ENCODE measurements around the gene PLCG2. TPM values are rescaled to one million over a fixed set of nuclear protein-coding genes. Genes with fewer than 3 reads are reported as not detected.

The PLCG2 gene
- total RNA-seq, 2 experiments from 2014 or later = 196 to 485 TPM

GRCh38 chr16:81891736-81892364, 112.8 kb downstream of the PLCG2 start:
- Histone ChIP-seq H3K4me2 (ENCODE audit: low read length) (no peak overlapping the region), H4K20me1 (ENCODE audit: insufficient read depth, low read length) (no peaks in the 10 kb centered on the region), H3K79me2 (ENCODE audit: insufficient read depth, low read depth, low read length) (no peaks in the 10 kb centered on the region), H3K36me3 (ENCODE audit: insufficient read depth, low read length) (peaks cover 99% of the 10 kb centered on the region), H3K4me3 (ENCODE audit: low read depth, low read length, poor library complexity, severe bottlenecking) (no peak overlapping the region), H3K9me3 (ENCODE audit: low read length) (no peaks in the 10 kb centered on the region), H3K9me2 (ENCODE audit: insufficient read depth, low read length) (no peaks in the 10 kb centered on the region), H3K27ac (ENCODE audit: low read depth, low read length, poor library complexity, severe bottlenecking) (no peak overlapping the region), H3K4me1 (ENCODE audit: insufficient read depth, low read length, poor library complexity, severe bottlenecking) (no peaks in the 10 kb centered on the region), H2AFZ (ENCODE audit: low read length) (no peak overlapping the region)
- TF ChIP-seq, protein P1, sequence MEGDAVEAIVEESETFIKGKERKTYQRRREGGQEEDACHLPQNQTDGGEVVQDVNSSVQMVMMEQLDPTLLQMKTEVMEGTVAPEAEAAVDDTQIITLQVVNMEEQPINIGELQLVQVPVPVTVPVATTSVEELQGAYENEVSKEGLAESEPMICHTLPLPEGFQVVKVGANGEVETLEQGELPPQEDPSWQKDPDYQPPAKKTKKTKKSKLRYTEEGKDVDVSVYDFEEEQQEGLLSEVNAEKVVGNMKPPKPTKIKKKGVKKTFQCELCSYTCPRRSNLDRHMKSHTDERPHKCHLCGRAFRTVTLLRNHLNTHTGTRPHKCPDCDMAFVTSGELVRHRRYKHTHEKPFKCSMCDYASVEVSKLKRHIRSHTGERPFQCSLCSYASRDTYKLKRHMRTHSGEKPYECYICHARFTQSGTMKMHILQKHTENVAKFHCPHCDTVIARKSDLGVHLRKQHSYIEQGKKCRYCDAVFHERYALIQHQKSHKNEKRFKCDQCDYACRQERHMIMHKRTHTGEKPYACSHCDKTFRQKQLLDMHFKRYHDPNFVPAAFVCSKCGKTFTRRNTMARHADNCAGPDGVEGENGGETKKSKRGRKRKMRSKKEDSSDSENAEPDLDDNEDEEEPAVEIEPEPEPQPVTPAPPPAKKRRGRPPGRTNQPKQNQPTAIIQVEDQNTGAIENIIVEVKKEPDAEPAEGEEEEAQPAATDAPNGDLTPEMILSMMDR (conservative IDR thresholded peaks at IDR 0.05; ENCODE audit: low read length) = no peak
- TF ChIP-seq EZH2phosphoT487 (IDR thresholded peaks at IDR 0.05; ENCODE audit: borderline replicate concordance, low read depth, low read length) = no peak
- DNase-seq (ENCODE audit: low spot score) = no peak
- no TSS peak for BruUV-seq (replicated peaks)
- ChIA-PET CTCF (ENCODE audit: unreplicated experiment) (interaction anchor here (0.8 kb wide), 1 partner anchor 24 kb away, joined by 3 read pairs; no protein-coding TSS in a partner anchor), POLR2A (no interaction called here)
- intact Hi-C loops (cut with micrococcal nuclease; ENCODE audit: unreplicated experiment) = no loop called here

- Histone ChIP-seq H3K9me2 (ENCODE audit: insufficient read depth, low read length) (no peaks in the 10 kb centered on the region), H3K36me3 (ENCODE audit: insufficient read depth, low read length) (peaks cover 98% of the 10 kb centered on the region), H4K20me1 (ENCODE audit: insufficient read depth, low read length) (no peaks in the 10 kb centered on the region), H3K4me2 (ENCODE audit: low read length) (no peak overlapping the region), H3K79me2 (ENCODE audit: insufficient read depth, low read depth, low read length) (no peaks in the 10 kb centered on the region; the same call in 1 of the 2 replicates), H3K27ac (ENCODE audit: low read depth, low read length, poor library complexity, severe bottlenecking) (no peak overlapping the region), H3K4me3 (ENCODE audit: low read depth, low read length, poor library complexity, severe bottlenecking) (no peak overlapping the region), H3K9me3 (ENCODE audit: low read length) (no peaks in the 10 kb centered on the region), H3K4me1 (ENCODE audit: insufficient read depth, low read length, poor library complexity, severe bottlenecking) (no peaks in the 10 kb centered on the region), H2AFZ (ENCODE audit: low read length) (no peak overlapping the region)
- POLR2A ChIA-PET = no interaction called here
- BruUV-seq (replicated peaks) = no TSS peak
- intact Hi-C loops (cut with micrococcal nuclease; ENCODE audit: unreplicated experiment) = no loop called here
- CTCF ChIA-PET (ENCODE audit: unreplicated experiment) = no interaction called here
- no peak for TF ChIP-seq EZH2phosphoT487 (IDR thresholded peaks at IDR 0.05; ENCODE audit: borderline replicate concordance, low read depth, low read length)
- TF ChIP-seq, protein P1 (conservative IDR thresholded peaks at IDR 0.05; ENCODE audit: low read length) = no peak
- no peak for DNase-seq (ENCODE audit: low spot score)
These were observed 115.5 kb downstream of the PLCG2 start for GRCh38 chr16:81894592-81894991.

DNA sequence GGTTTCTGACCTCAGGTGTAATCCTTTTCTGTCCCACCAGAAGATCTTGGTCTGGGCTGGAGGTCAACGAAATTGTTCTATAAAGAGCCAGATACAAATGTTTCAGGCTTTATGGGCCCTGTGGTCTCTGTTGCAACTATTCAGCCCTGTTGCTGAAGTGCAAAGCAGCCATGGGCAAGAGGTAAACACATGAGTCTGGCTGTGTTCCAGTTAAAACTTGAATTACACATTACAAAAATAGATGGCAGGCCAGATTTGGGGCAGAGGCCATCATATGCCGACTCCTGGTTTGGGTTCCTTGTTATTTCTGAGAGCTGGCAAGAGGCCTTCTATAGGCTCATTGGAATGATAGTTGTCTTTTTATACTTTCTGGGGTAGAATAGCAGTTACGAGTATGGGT, 117.8 kb downstream of the PLCG2 start:
- CTCF ChIA-PET (ENCODE audit: unreplicated experiment) = no interaction called here
- H4K20me1 ChIP-seq (ENCODE audit: insufficient read depth, low read length) = no peaks in the 10 kb centered on the region

More for the DNA sequence above, 117.8 kb downstream of the PLCG2 start:
- Histone ChIP-seq H3K4me2 (ENCODE audit: low read length) (no peak overlapping the region), H2AFZ (ENCODE audit: low read length) (no peak overlapping the region), H3K36me3 (ENCODE audit: insufficient read depth, low read length) (peaks cover 98% of the 10 kb centered on the region), H3K4me3 (ENCODE audit: low read depth, low read length, poor library complexity, severe bottlenecking) (no peak overlapping the region), H3K9me3 (ENCODE audit: low read length) (no peaks in the 10 kb centered on the region), H3K9me2 (ENCODE audit: insufficient read depth, low read length) (no peaks in the 10 kb centered on the region), H3K79me2 (ENCODE audit: insufficient read depth, low read depth, low read length) (no peaks in the 10 kb centered on the region; the same call in 1 of the 2 replicates), H3K27ac (ENCODE audit: low read depth, low read length, poor library complexity, severe bottlenecking) (no peak overlapping the region), H3K4me1 (ENCODE audit: insufficient read depth, low read length, poor library complexity, severe bottlenecking) (no peaks in the 10 kb centered on the region)
- intact Hi-C loops (cut with micrococcal nuclease; ENCODE audit: unreplicated experiment) = no loop called here
- BruUV-seq (replicated peaks) = TSS peak; percentile 3
- TF ChIP-seq, protein P1 (conservative IDR thresholded peaks at IDR 0.05; ENCODE audit: low read length) = no peak
- TF ChIP-seq EZH2phosphoT487 (IDR thresholded peaks at IDR 0.05; ENCODE audit: borderline replicate concordance, low read depth, low read length) = no peak
- no peak for DNase-seq (ENCODE audit: low spot score)
- POLR2A ChIA-PET = no interaction called here

All from OCI-LY7 (cell line).